ENCODE measurements around the gene TMEM212.

GRCh38 chr3:171867981-171868380 is 24.8 kb downstream of the TMEM212 start:
- no peak for TF ChIP-seq EP300 (IDR thresholded peaks at IDR 0.05)
- TF ChIP-seq CTCF (IDR thresholded peaks at IDR 0.05): no peak
- TF ChIP-seq POLR2A (IDR thresholded peaks at IDR 0.05): no peak
- TF ChIP-seq POLR2AphosphoS5 (IDR thresholded peaks at IDR 0.05): no peak
